ENCODE data around the gene AMH.
A peak's percentile ranks its signal among the peaks of the same experiment; 100 is the strongest.

The AMH gene

DNA sequence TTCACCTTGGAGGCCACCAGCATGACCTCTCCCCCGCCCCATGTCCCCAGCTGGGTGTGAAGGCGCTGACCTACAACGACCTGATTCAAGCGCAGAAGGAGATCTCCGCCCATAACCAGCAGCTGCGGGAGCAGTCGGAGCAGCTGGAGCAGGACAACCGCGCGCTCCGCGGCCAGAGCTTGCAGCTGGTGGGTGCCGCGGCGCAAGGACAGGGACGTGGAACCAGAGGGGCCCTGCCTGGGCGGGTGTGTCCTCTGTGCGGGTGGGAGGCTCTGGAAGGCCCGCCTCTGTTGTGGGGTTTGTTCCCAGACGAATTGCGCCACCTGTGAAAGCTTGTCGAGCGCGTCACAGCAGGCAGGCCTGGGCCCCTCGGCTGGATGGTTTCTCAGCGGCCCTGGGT is 35.3 kb upstream of the AMH start:
- no peak overlapping the region for H3K4ac ChIP-seq (ENCODE audit: low read depth, low read length)
- no peak overlapping the region for H4K12ac ChIP-seq (ENCODE audit: low read depth, low read length)
- H2AK5ac ChIP-seq (ENCODE audit: low read length), result no peak overlapping the region
- no peaks in the 10 kb centered on the region for H3K4me1 ChIP-seq (ENCODE audit: control insufficient read depth in 1 of 2, insufficient read depth in 2 of 2, low read length in 2 of 2)
- H4K8ac ChIP-seq (ENCODE audit: low read depth, low read length), result no peak overlapping the region
- H3K79me1 ChIP-seq (ENCODE audit: low read length), result no peaks in the 10 kb centered on the region
- DNase-seq, result peak; percentile 63 to 73
- no peak overlapping the region for H2AFZ ChIP-seq (ENCODE audit: insufficient read depth, low read length, poor library complexity)
- H3K27me3 ChIP-seq (ENCODE audit: insufficient read depth, low read length), result no peaks in the 10 kb centered on the region
- H3K4me2 ChIP-seq (ENCODE audit: low read length), result no peak overlapping the region
- no peak overlapping the region for H2BK120ac ChIP-seq (ENCODE audit: insufficient read depth, low read length, poor library complexity)
- H2BK12ac ChIP-seq (ENCODE audit: low read length), result no peak overlapping the region
- no peak overlapping the region for H2BK5ac ChIP-seq (ENCODE audit: low read depth, low read length, poor library complexity)
- no peak overlapping the region for H4K91ac ChIP-seq (ENCODE audit: low read depth, low read length)
- H3K4me3 ChIP-seq (ENCODE audit: low read depth, low read length), result no peak overlapping the region
- H3K18ac ChIP-seq (ENCODE audit: low read length), result no peak overlapping the region
- H3K36me3 ChIP-seq (ENCODE audit: control insufficient read depth in 1 of 2, insufficient read depth in 2 of 2, low read length in 2 of 2), result peaks cover 73 to 81% of the 10 kb centered on the region in 2 experiments
- no CpG with 5 or more reads among the region's 26 CpGs for WGBS (ENCODE audit: extremely low coverage, insufficient coverage, insufficient read length)
- H3K9ac ChIP-seq (ENCODE audit: low read length), result no peak overlapping the region
- no peaks in the 10 kb centered on the region for H3K79me2 ChIP-seq (ENCODE audit: control insufficient read depth, insufficient read depth, low read length, poor library complexity)
- H3K27ac ChIP-seq (ENCODE audit: low read depth, low read length), result no peak overlapping the region
- H3K14ac ChIP-seq (ENCODE audit: low read length), result no peak overlapping the region
- no peak overlapping the region for H3K23ac ChIP-seq (ENCODE audit: low read length)
- H3K9me3 ChIP-seq (ENCODE audit: insufficient read depth, low read depth, low read length), result no peaks in the 10 kb centered on the region

DNA sequence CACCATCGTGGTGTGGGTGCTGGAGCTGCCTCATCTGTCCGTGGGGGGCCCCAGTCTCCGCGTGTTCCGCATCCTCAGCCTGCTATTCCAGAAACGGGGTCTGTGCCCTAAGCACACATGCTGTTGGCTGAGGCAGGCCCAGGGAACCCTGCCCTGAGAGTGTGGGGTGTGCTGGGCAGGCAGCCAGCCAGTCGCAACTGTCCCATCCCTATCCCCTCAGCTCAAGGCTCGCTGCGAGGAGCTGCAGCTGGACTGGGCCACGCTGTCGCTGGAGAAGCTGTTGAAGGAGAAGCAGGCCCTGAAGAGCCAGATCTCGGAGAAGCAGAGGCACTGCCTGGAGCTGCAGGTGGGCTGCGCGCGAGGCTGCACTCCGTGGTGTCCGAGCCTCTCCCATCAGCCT is 34.9 kb upstream of the AMH start:
- H2BK12ac ChIP-seq (ENCODE audit: low read length), result no peak overlapping the region
- peaks cover 73 to 81% of the 10 kb centered on the region in 2 experiments for H3K36me3 ChIP-seq (ENCODE audit: control insufficient read depth in 1 of 2, insufficient read depth in 2 of 2, low read length in 2 of 2)
- no peak overlapping the region for H4K12ac ChIP-seq (ENCODE audit: low read depth, low read length)
- H2AK5ac ChIP-seq (ENCODE audit: low read length), result no peak overlapping the region
- H3K4me2 ChIP-seq (ENCODE audit: low read length), result no peak overlapping the region
- H3K4me3 ChIP-seq (ENCODE audit: low read depth, low read length), result no peak overlapping the region
- no peak overlapping the region for H2AFZ ChIP-seq (ENCODE audit: insufficient read depth, low read length, poor library complexity)
- WGBS (ENCODE audit: extremely low coverage, insufficient coverage, insufficient read length), result no CpG with 5 or more reads among the region's 17 CpGs
- no peak overlapping the region for H4K91ac ChIP-seq (ENCODE audit: low read depth, low read length)
- H2BK120ac ChIP-seq (ENCODE audit: insufficient read depth, low read length, poor library complexity), result no peak overlapping the region
- no peaks in the 10 kb centered on the region for H3K4me1 ChIP-seq (ENCODE audit: control insufficient read depth in 1 of 2, insufficient read depth in 2 of 2, low read length in 2 of 2)
- H2BK5ac ChIP-seq (ENCODE audit: low read depth, low read length, poor library complexity), result no peak overlapping the region
- no peaks in the 10 kb centered on the region for H3K79me1 ChIP-seq (ENCODE audit: low read length)
- DNase-seq, result no peak
- no peaks in the 10 kb centered on the region for H3K9me3 ChIP-seq (ENCODE audit: insufficient read depth, low read depth, low read length)
- H3K9ac ChIP-seq (ENCODE audit: low read length), result no peak overlapping the region
- H4K8ac ChIP-seq (ENCODE audit: low read depth, low read length), result no peak overlapping the region
- H3K27me3 ChIP-seq (ENCODE audit: insufficient read depth, low read length), result no peaks in the 10 kb centered on the region
- H3K4ac ChIP-seq (ENCODE audit: low read depth, low read length), result no peak overlapping the region
- no peaks in the 10 kb centered on the region for H3K79me2 ChIP-seq (ENCODE audit: control insufficient read depth, insufficient read depth, low read length, poor library complexity)
- no peak overlapping the region for H3K14ac ChIP-seq (ENCODE audit: low read length)
- no peak overlapping the region for H3K23ac ChIP-seq (ENCODE audit: low read length)
- no peak overlapping the region for H3K18ac ChIP-seq (ENCODE audit: low read length)
- H3K27ac ChIP-seq (ENCODE audit: low read depth, low read length), result no peak overlapping the region

DNA sequence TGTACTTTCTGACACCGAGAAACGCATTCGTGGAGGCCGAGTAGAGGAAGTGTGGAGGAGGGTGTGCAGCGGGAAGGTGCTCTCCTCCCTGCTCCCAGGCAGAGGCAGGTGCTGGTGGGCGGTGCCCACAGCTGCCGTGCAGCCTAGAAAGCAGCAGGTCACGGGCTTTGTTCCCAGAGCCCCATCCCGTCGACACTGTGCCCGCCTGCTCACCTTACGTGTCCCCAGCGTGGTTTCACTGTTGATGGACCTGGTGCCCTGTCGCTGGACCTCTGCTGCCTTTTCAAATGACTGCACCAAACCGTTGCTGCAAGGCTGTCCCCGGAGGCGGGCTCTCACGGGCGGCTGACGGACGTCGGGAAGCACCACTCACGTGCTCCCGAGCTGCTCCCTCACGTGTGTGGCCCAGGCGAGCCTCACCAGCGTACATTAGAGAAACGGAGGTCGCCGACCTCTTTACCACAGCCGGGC is 33.8 kb upstream of the AMH start:
- Histone ChIP-seq H3K36me3 (ENCODE audit: control insufficient read depth in 1 of 2, insufficient read depth in 2 of 2, low read length in 2 of 2) (peaks cover 77 to 80% of the 10 kb centered on the region in 2 experiments), H2AK5ac (ENCODE audit: low read length) (no peak overlapping the region), H3K4me2 (ENCODE audit: low read length) (no peak overlapping the region), H3K27me3 (ENCODE audit: insufficient read depth, low read length) (no peaks in the 10 kb centered on the region), H3K9ac (ENCODE audit: low read length) (no peak overlapping the region), H3K18ac (ENCODE audit: low read length) (no peak overlapping the region), H2BK12ac (ENCODE audit: low read length) (no peak overlapping the region), H4K12ac (ENCODE audit: low read depth, low read length) (no peak overlapping the region), H3K79me1 (ENCODE audit: low read length) (no peaks in the 10 kb centered on the region), H3K4me1 (ENCODE audit: control insufficient read depth in 1 of 2, insufficient read depth in 2 of 2, low read length in 2 of 2) (no peaks in the 10 kb centered on the region), H3K27ac (ENCODE audit: low read depth, low read length) (no peak overlapping the region), H3K23ac (ENCODE audit: low read length) (no peak overlapping the region), H3K4ac (ENCODE audit: low read depth, low read length) (no peak overlapping the region), H4K8ac (ENCODE audit: low read depth, low read length) (no peak overlapping the region), H2BK120ac (ENCODE audit: insufficient read depth, low read length, poor library complexity) (no peak overlapping the region), H3K4me3 (ENCODE audit: low read depth, low read length) (no peak overlapping the region), H2AFZ (ENCODE audit: insufficient read depth, low read length, poor library complexity) (no peak overlapping the region), H3K9me3 (ENCODE audit: insufficient read depth, low read depth, low read length) (no peaks in the 10 kb centered on the region), H3K79me2 (ENCODE audit: control insufficient read depth, insufficient read depth, low read length, poor library complexity) (no peaks in the 10 kb centered on the region), H2BK5ac (ENCODE audit: low read depth, low read length, poor library complexity) (no peak overlapping the region), H4K91ac (ENCODE audit: low read depth, low read length) (no peak overlapping the region), H3K14ac (ENCODE audit: low read length) (no peak overlapping the region)
- WGBS (ENCODE audit: extremely low coverage, insufficient coverage, insufficient read length), result no CpG with 5 or more reads among the region's 31 CpGs
- DNase-seq, result no peak

DNA sequence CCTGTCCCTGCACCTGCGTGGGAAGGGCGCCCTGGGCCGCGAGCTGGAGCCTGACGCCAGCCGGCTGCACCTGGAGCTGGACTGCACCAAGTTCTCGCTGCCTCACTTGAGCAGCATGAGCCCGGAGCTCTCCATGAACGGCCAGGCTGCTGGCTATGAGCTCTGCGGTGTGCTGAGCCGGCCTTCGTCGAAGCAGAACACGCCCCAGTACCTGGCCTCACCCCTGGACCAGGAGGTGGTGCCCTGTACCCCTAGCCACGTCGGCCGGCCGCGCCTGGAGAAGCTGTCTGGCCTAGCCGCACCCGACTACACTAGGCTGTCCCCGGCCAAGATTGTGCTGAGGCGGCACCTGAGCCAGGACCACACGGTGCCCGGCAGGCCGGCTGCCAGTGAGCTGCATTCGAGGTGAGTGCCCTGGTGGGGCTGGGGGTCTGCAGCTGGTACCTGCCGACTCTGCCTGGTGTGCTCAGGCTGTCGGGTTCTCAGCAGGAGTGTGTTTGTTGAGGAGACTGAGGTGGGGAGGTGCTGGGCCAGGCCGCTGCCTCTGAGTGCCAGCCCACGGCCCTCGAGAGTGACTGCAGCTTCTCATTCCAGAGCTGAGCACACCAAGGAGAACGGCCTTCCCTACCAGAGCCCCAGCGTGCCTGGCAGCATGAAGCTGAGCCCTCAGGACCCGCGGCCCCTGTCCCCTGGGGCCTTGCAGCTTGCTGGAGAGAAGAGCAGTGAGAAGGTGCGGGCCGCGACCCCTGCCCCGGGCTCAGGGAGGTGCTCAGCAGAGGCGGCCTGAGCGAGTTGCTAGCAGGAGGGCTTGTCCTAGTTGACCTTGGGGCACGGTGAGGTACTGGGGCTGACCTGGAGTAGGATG is 32.5 kb upstream of the AMH start:
- no peak overlapping the region for H3K4ac ChIP-seq (ENCODE audit: low read depth, low read length)
- H3K79me2 ChIP-seq (ENCODE audit: control insufficient read depth, insufficient read depth, low read length, poor library complexity), result no peaks in the 10 kb centered on the region
- no peak overlapping the region for H3K4me3 ChIP-seq (ENCODE audit: low read depth, low read length)
- WGBS (ENCODE audit: extremely low coverage, insufficient coverage, insufficient read length), result no CpG with 5 or more reads among the region's 43 CpGs
- H4K12ac ChIP-seq (ENCODE audit: low read depth, low read length), result no peak overlapping the region
- H3K27me3 ChIP-seq (ENCODE audit: insufficient read depth, low read length), result no peaks in the 10 kb centered on the region
- no peak overlapping the region for H2AFZ ChIP-seq (ENCODE audit: insufficient read depth, low read length, poor library complexity)
- no peak overlapping the region for H3K27ac ChIP-seq (ENCODE audit: low read depth, low read length)
- no peak overlapping the region for H3K4me2 ChIP-seq (ENCODE audit: low read length)
- H2BK12ac ChIP-seq (ENCODE audit: low read length), result no peak overlapping the region
- no peak overlapping the region for H2BK5ac ChIP-seq (ENCODE audit: low read depth, low read length, poor library complexity)
- no peak overlapping the region for H3K9ac ChIP-seq (ENCODE audit: low read length)
- H4K91ac ChIP-seq (ENCODE audit: low read depth, low read length), result no peak overlapping the region
- no peaks in the 10 kb centered on the region for H3K4me1 ChIP-seq (ENCODE audit: control insufficient read depth in 1 of 2, insufficient read depth in 2 of 2, low read length in 2 of 2)
- H2AK5ac ChIP-seq (ENCODE audit: low read length), result no peak overlapping the region
- H3K9me3 ChIP-seq (ENCODE audit: insufficient read depth, low read depth, low read length), result no peaks in the 10 kb centered on the region
- H3K79me1 ChIP-seq (ENCODE audit: low read length), result no peaks in the 10 kb centered on the region
- no peak overlapping the region for H3K18ac ChIP-seq (ENCODE audit: low read length)
- H3K36me3 ChIP-seq (ENCODE audit: control insufficient read depth in 1 of 2, insufficient read depth in 2 of 2, low read length in 2 of 2), result peaks cover 72 to 77% of the 10 kb centered on the region in 2 experiments
- no peak overlapping the region for H3K14ac ChIP-seq (ENCODE audit: low read length)
- no peak overlapping the region for H2BK120ac ChIP-seq (ENCODE audit: insufficient read depth, low read length, poor library complexity)
- no peak overlapping the region for H3K23ac ChIP-seq (ENCODE audit: low read length)
- no peak overlapping the region for H4K8ac ChIP-seq (ENCODE audit: low read depth, low read length)
- DNase-seq, result no peak
